ENCODE results near the gene KRR1. TPM values are rescaled to one million over a fixed set of nuclear protein-coding genes. Genes with fewer than 3 reads are reported as not detected.

KRR1 gene
- total RNA-seq, 3 donors from 2014 or later (not counting 1 experiment from before 2014, with no cell fraction given), result 101 to 112 (median 106) TPM

DNA sequence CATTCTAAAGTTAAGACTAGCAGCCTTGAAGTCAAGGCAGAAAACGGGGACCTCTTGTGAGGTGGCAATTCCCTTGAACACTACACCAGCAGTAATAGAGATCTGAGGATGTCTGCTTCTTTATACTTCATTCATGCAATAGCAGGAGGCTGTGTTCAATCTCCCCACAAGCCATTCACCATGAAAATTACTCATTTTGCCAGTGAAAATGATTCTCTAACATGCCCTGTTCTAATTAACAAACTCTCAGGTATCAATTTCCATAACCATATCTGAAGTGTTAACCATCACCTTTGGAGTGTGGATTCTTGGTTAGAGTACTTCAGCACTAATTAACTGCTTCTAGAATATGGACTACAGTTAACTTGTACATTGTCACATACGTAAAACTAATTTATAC is 34.3 kb downstream of the KRR1 start:
- H3K27me3 ChIP-seq (ENCODE audit: control insufficient read depth, insufficient read depth, low read length), result no peaks in the 10 kb centered on the region
- H3K36me3 ChIP-seq (ENCODE audit: control insufficient read depth, insufficient read depth, low read length), result no peaks in the 10 kb centered on the region
- Mint-ChIP-seq H3K9me3 (peaks cover 0 to 2% of the 10 kb centered on the region in 2 donors), H3K27ac (peak overlapping the region; percentile 42 to 95), H3K4me3 (no peak overlapping the region), H3K27me3 (ENCODE audit: low read depth in 2 of 2) (peaks cover 0 to 7% of the 10 kb centered on the region in 2 donors), H3K36me3 (no peaks in the 10 kb centered on the region), H3K4me1 (peaks cover 40 to 45% of the 10 kb centered on the region in 2 donors)
- 86% methylated on average over 1 of the region's 2 CpGs for WGBS (ENCODE audit: insufficient coverage)
- ATAC-seq, result no peak
- intact Hi-C loops (cut with micrococcal nuclease), result no loop called here
- no peaks in the 10 kb centered on the region for H3K9me3 ChIP-seq (ENCODE audit: control insufficient read depth, insufficient read depth, low read length)
- DNase-seq, result no peak
- TF ChIP-seq, protein P1, sequence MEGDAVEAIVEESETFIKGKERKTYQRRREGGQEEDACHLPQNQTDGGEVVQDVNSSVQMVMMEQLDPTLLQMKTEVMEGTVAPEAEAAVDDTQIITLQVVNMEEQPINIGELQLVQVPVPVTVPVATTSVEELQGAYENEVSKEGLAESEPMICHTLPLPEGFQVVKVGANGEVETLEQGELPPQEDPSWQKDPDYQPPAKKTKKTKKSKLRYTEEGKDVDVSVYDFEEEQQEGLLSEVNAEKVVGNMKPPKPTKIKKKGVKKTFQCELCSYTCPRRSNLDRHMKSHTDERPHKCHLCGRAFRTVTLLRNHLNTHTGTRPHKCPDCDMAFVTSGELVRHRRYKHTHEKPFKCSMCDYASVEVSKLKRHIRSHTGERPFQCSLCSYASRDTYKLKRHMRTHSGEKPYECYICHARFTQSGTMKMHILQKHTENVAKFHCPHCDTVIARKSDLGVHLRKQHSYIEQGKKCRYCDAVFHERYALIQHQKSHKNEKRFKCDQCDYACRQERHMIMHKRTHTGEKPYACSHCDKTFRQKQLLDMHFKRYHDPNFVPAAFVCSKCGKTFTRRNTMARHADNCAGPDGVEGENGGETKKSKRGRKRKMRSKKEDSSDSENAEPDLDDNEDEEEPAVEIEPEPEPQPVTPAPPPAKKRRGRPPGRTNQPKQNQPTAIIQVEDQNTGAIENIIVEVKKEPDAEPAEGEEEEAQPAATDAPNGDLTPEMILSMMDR (IDR thresholded peaks at IDR 0.05), result no peak
- H3K4me1 ChIP-seq (ENCODE audit: control insufficient read depth, insufficient read depth, low read length), result peaks cover 14% of the 10 kb centered on the region
- H3K4me3 ChIP-seq (ENCODE audit: low read length), result no peak overlapping the region
- no peak overlapping the region for H3K27ac ChIP-seq (ENCODE audit: low read length)

DNA sequence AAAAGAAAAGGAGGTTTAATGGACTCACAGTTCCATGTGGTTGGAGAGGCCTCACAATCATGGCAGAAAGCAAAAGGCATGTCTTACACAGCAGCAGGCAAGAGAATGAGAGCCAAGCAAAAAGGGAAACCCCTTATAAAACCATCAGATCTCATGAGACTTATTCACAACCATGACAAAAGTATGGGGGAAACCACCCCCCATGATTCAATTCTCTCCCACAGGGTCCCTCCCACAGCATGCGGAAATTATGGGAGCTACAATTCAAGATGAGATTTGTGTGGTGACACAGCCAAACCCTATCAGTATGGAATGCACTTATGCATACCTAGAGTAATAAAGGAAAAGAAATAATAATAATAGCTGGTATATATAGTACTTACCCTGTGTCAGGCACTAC is 35.3 kb downstream of the KRR1 start:
- intact Hi-C loops (cut with micrococcal nuclease), result no loop called here
- DNase-seq, result no peak
- H3K4me1 Mint-ChIP-seq, result peaks cover 33 to 37% of the 10 kb centered on the region in 2 donors

DNA sequence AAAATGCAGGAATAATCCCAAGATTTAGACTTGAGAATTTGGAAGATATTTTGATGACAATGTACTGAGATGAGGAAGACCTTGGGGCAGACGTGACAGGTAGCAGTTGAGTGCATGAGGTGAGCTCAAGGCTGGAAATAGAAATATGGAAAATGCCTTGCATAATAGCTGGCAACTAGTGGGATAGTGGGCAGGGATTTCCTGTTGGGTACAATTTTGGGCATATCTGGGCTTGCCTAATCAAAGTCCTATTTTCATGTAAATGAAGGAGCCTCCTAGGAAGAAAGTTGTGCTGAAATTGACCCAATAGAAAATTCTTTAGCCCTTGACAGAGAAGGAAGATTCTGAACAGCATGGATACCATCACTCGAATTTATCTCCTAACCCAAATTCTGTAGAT is 37.3 kb downstream of the KRR1 start:
- H3K9me3 ChIP-seq (ENCODE audit: control insufficient read depth, insufficient read depth, low read length), result no peaks in the 10 kb centered on the region
- H3K27me3 Mint-ChIP-seq (ENCODE audit: low read depth in 2 of 2), result peaks cover 0 to 4% of the 10 kb centered on the region in 2 donors
- no peak overlapping the region for H3K27ac ChIP-seq (ENCODE audit: low read length)
- no peaks in the 10 kb centered on the region for H3K9me3 Mint-ChIP-seq
- H3K36me3 ChIP-seq (ENCODE audit: control insufficient read depth, insufficient read depth, low read length), result no peaks in the 10 kb centered on the region
- no peaks in the 10 kb centered on the region for H3K27me3 ChIP-seq (ENCODE audit: control insufficient read depth, insufficient read depth, low read length)
- no peak overlapping the region for H3K27ac Mint-ChIP-seq
- peaks cover 5% of the 10 kb centered on the region for H3K4me1 ChIP-seq (ENCODE audit: control insufficient read depth, insufficient read depth, low read length)
- TF ChIP-seq, protein P1 (IDR thresholded peaks at IDR 0.05), result no peak
- DNase-seq (no peak), ATAC-seq (no peak)
- H3K36me3 Mint-ChIP-seq, result no peaks in the 10 kb centered on the region
- H3K4me1 Mint-ChIP-seq, result peaks cover 20 to 21% of the 10 kb centered on the region in 2 donors
- H3K4me3 Mint-ChIP-seq, result no peak overlapping the region
- no peak overlapping the region for H3K4me3 ChIP-seq (ENCODE audit: low read length)
- intact Hi-C loops (cut with micrococcal nuclease), result no loop called here
- 95% methylated on average over 2 of the region's 2 CpGs for WGBS (ENCODE audit: insufficient coverage)

More for the DNA sequence above, 35.3 kb downstream of the KRR1 start:
- TF ChIP-seq, protein P1 (IDR thresholded peaks at IDR 0.05), result no peak
- no CpG with 5 or more reads among the region's 1 CpG for WGBS (ENCODE audit: insufficient coverage)
- Histone ChIP-seq H3K27me3 (ENCODE audit: control insufficient read depth, insufficient read depth, low read length) (no peaks in the 10 kb centered on the region), H3K36me3 (ENCODE audit: control insufficient read depth, insufficient read depth, low read length) (no peaks in the 10 kb centered on the region), H3K27ac (ENCODE audit: low read length) (no peak overlapping the region), H3K4me3 (ENCODE audit: low read length) (no peak overlapping the region), H3K9me3 (ENCODE audit: control insufficient read depth, insufficient read depth, low read length) (no peaks in the 10 kb centered on the region), H3K4me1 (ENCODE audit: control insufficient read depth, insufficient read depth, low read length) (peaks cover 10% of the 10 kb centered on the region)
- H3K27me3 Mint-ChIP-seq (ENCODE audit: low read depth in 2 of 2), result peaks cover 0 to 7% of the 10 kb centered on the region in 2 donors
- peaks cover 0 to 2% of the 10 kb centered on the region in 2 donors for H3K9me3 Mint-ChIP-seq
- ATAC-seq, result no peak
- H3K36me3 Mint-ChIP-seq, result no peaks in the 10 kb centered on the region
- no peak overlapping the region for H3K4me3 Mint-ChIP-seq
- no peak overlapping the region for H3K27ac Mint-ChIP-seq

Data from natural killer cell (primary cell).